ENCODE data around the gene CDHR1. TPM values are rescaled to one million over a fixed set of nuclear protein-coding genes. Genes with fewer than 3 reads are reported as not detected.

CDHR1 gene
- total RNA-seq, 4 donors from 2014 or later, result 0.10 to 0.67 TPM; not detected in 2

- no peak for TF ChIP-seq EP300 (IDR thresholded peaks at IDR 0.05)
- no peak for TF ChIP-seq POLR2AphosphoS5 (IDR thresholded peaks at IDR 0.05)
- no peak for TF ChIP-seq POLR2A (IDR thresholded peaks at IDR 0.05)
- no peak for TF ChIP-seq CTCF (IDR thresholded peaks at IDR 0.05)
- Histone ChIP-seq H3K4me3 (no peak overlapping the region), H3K27ac (no peak overlapping the region), H3K27me3 (peaks cover 9% of the 10 kb centered on the region), H3K36me3 (peaks cover 0 to 15% of the 10 kb centered on the region in 2 donors), H3K4me1 (no peaks in the 10 kb centered on the region), H3K9me3 (no peaks in the 10 kb centered on the region)
- no peak for ATAC-seq
- 20 to 27% methylated on average over 7 to 9 of the region's 9 CpGs for WGBS, 2 donors (ENCODE audit: low coverage in 1 of 2)
These were observed 35.2 kb upstream of the CDHR1 start for GRCh38 chr10:84159076-84159685.

- Histone ChIP-seq H3K27ac (no peak overlapping the region), H3K9me3 (no peaks in the 10 kb centered on the region), H3K4me3 (no peak overlapping the region), H3K4me1 (no peaks in the 10 kb centered on the region), H3K36me3 (no peaks in the 10 kb centered on the region), H3K27me3 (peaks cover 18% of the 10 kb centered on the region)
- ATAC-seq, result no peak
- TF ChIP-seq CTCF (IDR thresholded peaks at IDR 0.05) (no peak), POLR2AphosphoS5 (IDR thresholded peaks at IDR 0.05) (no peak), POLR2A (IDR thresholded peaks at IDR 0.05) (no peak), EP300 (IDR thresholded peaks at IDR 0.05) (no peak)
- whole genome bisulfite sequencing, 2 donors (ENCODE audit: low coverage in 1 of 2), result 31 to 49% methylated on average over 3 to 6 of the region's 6 CpGs
These were observed 33.5 kb upstream of the CDHR1 start for GRCh38 chr10:84160663-84161362.

- 46 to 86% methylated on average over 1 to 2 of the region's 2 CpGs for WGBS, 2 donors (ENCODE audit: low coverage in 1 of 2)
- no peak overlapping the region for H3K27ac ChIP-seq
- H3K36me3 ChIP-seq, result no peaks in the 10 kb centered on the region
- peaks cover 28% of the 10 kb centered on the region for H3K27me3 ChIP-seq
- H3K4me1 ChIP-seq, result no peaks in the 10 kb centered on the region
- no peak for ATAC-seq
- no peaks in the 10 kb centered on the region for H3K9me3 ChIP-seq
- H3K4me3 ChIP-seq, result no peak overlapping the region
- TF ChIP-seq POLR2A (IDR thresholded peaks at IDR 0.05) (no peak), POLR2AphosphoS5 (IDR thresholded peaks at IDR 0.05) (no peak), CTCF (IDR thresholded peaks at IDR 0.05) (no peak), EP300 (IDR thresholded peaks at IDR 0.05) (no peak)
These were observed 30.3 kb upstream of the CDHR1 start for GRCh38 chr10:84163996-84164395.

GRCh38 chr10:84164442-84164841 lies 29.9 kb upstream of the CDHR1 start:
- Histone ChIP-seq H3K27me3 (peaks cover 28% of the 10 kb centered on the region), H3K27ac (no peak overlapping the region), H3K9me3 (no peaks in the 10 kb centered on the region), H3K36me3 (no peaks in the 10 kb centered on the region), H3K4me3 (no peak overlapping the region), H3K4me1 (no peaks in the 10 kb centered on the region)
- 8% methylated on average over 2 of the region's 2 CpGs for WGBS, 2 donors (ENCODE audit: low coverage in 1 of 2)
- ATAC-seq, result no peak
- no peak for TF ChIP-seq POLR2A (IDR thresholded peaks at IDR 0.05)
- no peak for TF ChIP-seq EP300 (IDR thresholded peaks at IDR 0.05)
- TF ChIP-seq CTCF (IDR thresholded peaks at IDR 0.05), result no peak
- TF ChIP-seq POLR2AphosphoS5 (IDR thresholded peaks at IDR 0.05), result no peak
